SK-N-MC (cell line): ENCODE measurements around the gene KIF22.

Experiments used
- EZH2 ChIP-seq: fragments of 200-600 bp; sonication (generic); IDR thresholded peaks from one replicate; pipeline ENCODE4 v1.6.1; 2017; ENCODE audit warnings: antibody characterized with exemption
- POLR2AphosphoS5 ChIP-seq: IDR thresholded peaks from 2 replicates; pipeline ENCODE4 v1.6.1; 2012; ENCODE audit warnings: mild to moderate bottlenecking, low read depth, low read length, borderline replicate concordance

DNA sequence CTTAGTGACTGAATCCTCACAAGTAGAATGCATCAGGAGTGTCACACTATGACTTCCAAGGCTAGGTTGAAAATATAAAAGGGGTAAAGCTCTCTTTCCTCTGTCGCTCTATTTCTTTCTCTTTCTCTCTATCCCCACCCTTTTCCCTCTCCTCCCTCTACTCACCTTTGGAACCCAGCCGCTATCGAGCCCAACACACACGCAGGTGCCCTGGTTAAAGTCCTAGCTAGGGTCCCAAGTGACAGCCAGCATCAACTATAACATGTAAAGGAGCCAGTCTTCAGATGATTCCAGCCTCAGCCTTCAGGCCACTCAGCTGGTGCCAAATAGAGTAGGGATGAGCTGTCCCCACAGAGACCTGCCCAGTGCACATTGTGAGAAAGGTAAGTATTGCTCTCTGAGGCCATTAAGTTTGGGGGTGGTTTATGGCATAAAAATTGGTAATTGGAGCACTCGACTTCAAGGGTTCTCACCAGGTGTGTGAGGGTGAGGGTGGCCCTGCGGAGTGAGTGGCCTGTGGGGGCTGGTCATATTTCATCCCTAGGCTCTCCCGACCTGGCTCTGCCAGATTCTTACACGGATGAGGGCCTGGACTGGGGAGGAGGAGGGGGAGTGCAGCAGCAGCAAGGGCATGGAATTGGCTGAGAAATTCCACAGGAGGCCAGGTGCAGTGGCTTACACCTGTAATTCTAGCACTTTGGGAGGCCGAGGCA is 29.8 kb upstream of the KIF22 start:
- no peak for TF ChIP-seq POLR2AphosphoS5
- TF ChIP-seq EZH2: no peak
